IMR-90 (cell line): ENCODE results near the gene FANCD2OS. TPM values are rescaled to one million over a fixed set of nuclear protein-coding genes. Genes with fewer than 3 reads are reported as not detected.

Experiments
- ATAC-seq: fragments of 200-7000 bp; cut with Tn5 transposase; 2 replicates; pipeline ENCODE4 v1.9.1; 2020; ENCODE audit warnings: low read depth, mild to moderate bottlenecking, moderate library complexity
- BruUV-seq: library from RNA; stranded (reverse); fragments of 400-500 nt; replicated peaks from 2 replicates; lab custom pipeline; 2021; lab: Mats Ljungman, UMichigan
- CTCF ChIA-PET: fragments of 300-600 bp; formaldehyde crosslinking; extraction: SDS; loops from one replicate; lab custom pipeline; 2021; ENCODE audit warnings: antibody characterized with exemption; lab: Yijun Ruan, JAX
- POLR2A ChIA-PET: fragments of 300-600 bp; sonication (Branson Sonifier 250); formaldehyde crosslinking; loops from one replicate; lab custom pipeline; 2022; ENCODE audit warnings: antibody characterized with exemption; ENCODE audit not compliant: unreplicated experiment; lab: Charles Lee
- DNase-seq: peaks from one replicate; pipeline ENCODE4 v3.0.0; 2013
- H2AFZ ChIP-seq: replicated peaks from 2 replicates; pipeline ENCODE3; 2013; ENCODE audit warnings: low read length, mild to moderate bottlenecking; ENCODE audit not compliant: poor library complexity
- H2AK5ac ChIP-seq: 2 replicates; pipeline ENCODE4 v1.6.1; 2013; ENCODE audit warnings: low read depth, low read length, inconsistent platforms
- H2AK9ac ChIP-seq: replicated peaks from 2 replicates; pipeline ENCODE3; 2013; ENCODE audit warnings: mild to moderate bottlenecking, low read depth, low read length, moderate library complexity; ENCODE audit not compliant: poor library complexity
- H2BK120ac ChIP-seq: 2 replicates; pipeline ENCODE4 v1.6.1; 2013; ENCODE audit warnings: low read depth, low read length, inconsistent platforms
- H2BK15ac ChIP-seq: 3 replicates; pipeline ENCODE4 v1.6.1; 2013; ENCODE audit warnings: low read depth, low read length, inconsistent platforms
- H2BK20ac ChIP-seq: 2 replicates; pipeline ENCODE4 v1.6.1; 2013; ENCODE audit warnings: low read depth, mild to moderate bottlenecking, inconsistent platforms, low read length, moderate library complexity
- H2BK5ac ChIP-seq: 2 replicates; pipeline ENCODE4 v1.6.1; 2013; ENCODE audit warnings: mild to moderate bottlenecking, low read depth, low read length, inconsistent platforms; ENCODE audit not compliant: poor library complexity, severe bottlenecking
- H3K14ac ChIP-seq: replicated peaks from 2 replicates; pipeline ENCODE4 v1.6.1; 2013; ENCODE audit warnings: low read depth, low read length, inconsistent platforms
- H3K18ac ChIP-seq: 2 replicates; pipeline ENCODE4 v1.6.1; 2013; ENCODE audit warnings: low read depth, low read length, control low read depth
- H3K23ac ChIP-seq: 2 replicates; pipeline ENCODE4 v1.6.1; 2013; ENCODE audit warnings: low read depth, low read length, inconsistent platforms
- H3K27ac ChIP-seq: 2 replicates; pipeline ENCODE4 v1.5.1; 2013; ENCODE audit warnings: mild to moderate bottlenecking, control low read depth, low read length; ENCODE audit not compliant: insufficient read depth
- H3K27me3 ChIP-seq: 2 replicates; pipeline ENCODE4 v1.6.1; 2013; ENCODE audit warnings: low read length; ENCODE audit not compliant: control insufficient read depth, insufficient read depth
- H3K36me3 ChIP-seq: 2 replicates; pipeline ENCODE4 v1.6.1; 2013; ENCODE audit warnings: low read length, mixed read lengths; ENCODE audit not compliant: control insufficient read depth, insufficient read depth
- H3K4ac ChIP-seq: 2 replicates; pipeline ENCODE4 v1.6.1; 2013; ENCODE audit warnings: low read depth, low read length, inconsistent platforms
- H3K4me1 ChIP-seq: 2 replicates; pipeline ENCODE4 v1.6.1; 2013; ENCODE audit warnings: low read length, mixed read lengths; ENCODE audit not compliant: control insufficient read depth, insufficient read depth
- H3K4me2 ChIP-seq: 2 replicates; pipeline ENCODE4 v1.6.1; 2013; ENCODE audit warnings: low read depth, mild to moderate bottlenecking, control low read depth, low read length, moderate library complexity
- H3K4me3 ChIP-seq: 2 replicates; pipeline ENCODE4 v1.5.1; 2013; ENCODE audit warnings: low read depth, mild to moderate bottlenecking, control low read depth, low read length, moderate library complexity; ENCODE audit not compliant: insufficient read depth
- H3K56ac ChIP-seq: 2 replicates; pipeline ENCODE4 v1.6.1; 2013; ENCODE audit warnings: low read length, inconsistent platforms; ENCODE audit not compliant: insufficient read depth; ENCODE audit errors: extremely low read depth
- H3K79me1 ChIP-seq, 2 experiments: 2 replicates each; pipeline ENCODE4 v1.6.1; 2013; ENCODE audit warnings: low read length in 2 of 2, inconsistent platforms in 1 of 2, low read depth in 1 of 2
- H3K9ac ChIP-seq: 2 replicates; pipeline ENCODE4 v1.6.1; 2013; ENCODE audit warnings: low read depth, low read length, control low read depth
- H3K9me1 ChIP-seq: 2 replicates; pipeline ENCODE4 v1.6.1; 2013; ENCODE audit warnings: low read length, inconsistent platforms; ENCODE audit not compliant: insufficient read depth
- H3K9me3 ChIP-seq: 2 replicates; pipeline ENCODE4 v1.6.1; 2013; ENCODE audit warnings: low read length; ENCODE audit not compliant: control insufficient read depth, insufficient read depth
- H4K20me1 ChIP-seq: 2 replicates; pipeline ENCODE4 v1.6.1; 2013; ENCODE audit warnings: low read length, inconsistent platforms; ENCODE audit not compliant: insufficient read depth
- H4K5ac ChIP-seq: 2 replicates; pipeline ENCODE4 v1.6.1; 2013; ENCODE audit warnings: mild to moderate bottlenecking, low read depth, low read length, control low read depth
- H4K8ac ChIP-seq, 2 experiments: 2 replicates each; pipeline ENCODE4 v1.6.1; 2013; ENCODE audit warnings: low read depth in 2 of 2, low read length in 2 of 2, control low read depth in 1 of 2, inconsistent platforms in 1 of 2
- H4K91ac ChIP-seq: 2 replicates; pipeline ENCODE4 v1.6.1; 2013; ENCODE audit warnings: low read depth, low read length, inconsistent platforms; ENCODE audit not compliant: insufficient read depth
- BHLHE40 ChIP-seq: fragments of 150-350 bp; IDR thresholded peaks from 2 replicates; pipeline ENCODE4 v1.6.1; 2016; ENCODE audit warnings: mild to moderate bottlenecking, low read depth, low read length
- CHD1 ChIP-seq: IDR thresholded peaks from 2 replicates; pipeline ENCODE4 v1.6.1; 2012; ENCODE audit warnings: low read depth, low read length, improper control_type of control experiment
- FOS ChIP-seq: fragments of 150-350 bp; IDR thresholded peaks from 2 replicates; pipeline ENCODE4 v1.6.1; 2016; ENCODE audit warnings: low read depth, low read length
- MAFK ChIP-seq: IDR thresholded peaks from 2 replicates; pipeline ENCODE4 v1.6.1; 2012; ENCODE audit warnings: low read depth, low read length, improper control_type of control experiment
- MAZ ChIP-seq: IDR thresholded peaks from 2 replicates; pipeline ENCODE4 v1.6.1; 2012; ENCODE audit warnings: low read depth, mild to moderate bottlenecking, low read length, improper control_type of control experiment, moderate library complexity, borderline replicate concordance
- MXI1 ChIP-seq: IDR thresholded peaks from 2 replicates; pipeline ENCODE4 v1.6.1; 2012; ENCODE audit warnings: low read depth, mild to moderate bottlenecking, low read length, moderate library complexity, borderline replicate concordance
- POLR2A ChIP-seq: IDR thresholded peaks from 2 replicates; pipeline ENCODE4 v1.6.1; 2012; ENCODE audit warnings: mild to moderate bottlenecking, low read depth, low read length
- RCOR1 ChIP-seq: IDR thresholded peaks from 2 replicates; pipeline ENCODE4 v1.6.1; 2012; ENCODE audit warnings: mild to moderate bottlenecking, low read length, improper control_type of control experiment; ENCODE audit not compliant: insufficient replicate concordance
- SMC3 ChIP-seq: fragments of 150-350 bp; IDR thresholded peaks from 2 replicates; pipeline ENCODE4 v1.6.1; 2016; ENCODE audit warnings: low read depth, mild to moderate bottlenecking, antibody characterized with exemption, low read length, moderate library complexity
- WGBS, 2 experiments: methylation state at CpG; one replicate each; pipeline versions ENCODE4 v1.1.5 to v1.1.7; 2013; ENCODE audit warnings: missing lambda C conversion rate in 2 of 2; ENCODE audit not compliant: insufficient read length in 1 of 2; ENCODE audit errors: extremely low coverage in 2 of 2; 5-methylcytosine and 5-hydroxymethylcytosine counted together
- dilution Hi-C: fragments of 300-500 bp; cut with HindIII; formaldehyde crosslinking; loops from one replicate; pipeline ENCODE4 v1.14.3; 2018; ENCODE audit warnings: low sequenced_read_pairs; ENCODE audit not compliant: unreplicated experiment
- in situ Hi-C: fragments of 300-500 bp; cut with MboI; formaldehyde crosslinking; loops from 3 replicates; pipeline ENCODE4 v1.14.3; 2019; ENCODE audit warnings: low sequenced_read_pairs, inconsistent platforms, mixed read lengths
- intact Hi-C: fragments of 100-400 bp; cut with micrococcal nuclease; formaldehyde crosslinking; loops from 2 replicates; pipeline ENCODE4 v1.10.0; 2022
- polyA plus RNA-seq, 3 experiments: library from polyadenylated mRNA; depleted of rRNA; stranded (reverse); fragments of >200 nt; gene quantifications; 2 replicates each; pipeline ENCODE4 v1.2.3, GENCODE V29; 2012; ENCODE audit warnings: low replicate concordance in 1 of 3
- total RNA-seq: library from RNA; depleted of rRNA; stranded (reverse); fragments of >200 nt; gene quantifications from 2 replicates; pipeline ENCODE4 v1.2.3, GENCODE V29; 2012
- TF ChIP-seq, protein P1 (sequence below): conservative IDR thresholded peaks from 2 replicates; pipeline ENCODE4 v1.5.1; 2012; ENCODE audit warnings: mild to moderate bottlenecking, low read depth, low read length, improper control_type of control experiment
- TF ChIP-seq, protein P2 (sequence below): fragments of 150-350 bp; IDR thresholded peaks from 2 replicates; pipeline ENCODE4 v1.6.1; 2017; ENCODE audit warnings: mild to moderate bottlenecking, antibody characterized with exemption, low read length, low read depth
- TF ChIP-seq, protein P3 (sequence below): fragments of 150-350 bp; IDR thresholded peaks from 2 replicates; pipeline ENCODE4 v1.6.1; 2016; ENCODE audit warnings: low read depth, mild to moderate bottlenecking, low read length, moderate library complexity, borderline replicate concordance

FANCD2OS gene
- total and polyA plus RNA-seq, 2 of the 4 experiments (the other 2 are of a cell fraction): not detected

DNA sequence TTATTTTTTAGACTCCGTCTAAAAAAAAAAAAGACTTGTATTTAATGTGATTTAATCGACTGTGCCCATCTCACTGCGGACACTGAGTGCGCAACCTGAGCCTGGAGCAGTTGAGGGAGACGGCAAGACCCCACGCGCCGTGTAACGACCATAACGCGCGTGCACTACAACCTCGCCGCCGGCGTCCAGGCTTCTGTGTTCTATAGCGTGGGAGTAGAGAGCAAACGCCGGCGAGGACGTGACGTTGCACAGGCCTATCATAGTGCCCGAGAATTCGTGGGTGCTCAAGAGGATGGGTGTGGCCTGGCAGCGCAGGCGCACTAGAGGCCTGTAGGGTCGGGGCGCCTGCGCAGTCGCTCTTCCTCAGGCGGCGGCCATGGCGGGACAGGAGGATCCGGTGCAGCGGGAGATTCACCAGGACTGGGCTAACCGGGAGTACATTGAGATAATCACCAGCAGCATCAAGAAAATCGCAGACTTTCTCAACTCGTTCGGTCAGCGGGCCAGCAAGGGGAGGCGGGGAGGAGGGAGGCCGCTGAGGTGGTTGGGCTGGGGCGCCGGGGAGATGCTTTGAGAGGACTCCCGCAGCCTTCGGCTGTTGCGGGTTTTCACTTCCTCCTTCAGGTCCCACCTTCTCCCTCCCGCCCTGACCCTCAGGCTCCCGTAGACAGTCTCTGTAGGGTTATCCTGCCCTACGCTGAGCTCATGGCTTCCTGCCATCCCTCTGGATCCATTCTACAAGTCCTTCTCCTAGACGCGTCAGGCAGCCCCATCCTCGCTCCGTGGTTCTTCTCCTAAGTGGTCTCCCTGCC, 7.5 kb upstream of the FANCD2OS start, which contains the start of gene BRK1 (continued):
- no peak for TF ChIP-seq RCOR1
- TF ChIP-seq POLR2A: peak; percentile 87

DNA sequence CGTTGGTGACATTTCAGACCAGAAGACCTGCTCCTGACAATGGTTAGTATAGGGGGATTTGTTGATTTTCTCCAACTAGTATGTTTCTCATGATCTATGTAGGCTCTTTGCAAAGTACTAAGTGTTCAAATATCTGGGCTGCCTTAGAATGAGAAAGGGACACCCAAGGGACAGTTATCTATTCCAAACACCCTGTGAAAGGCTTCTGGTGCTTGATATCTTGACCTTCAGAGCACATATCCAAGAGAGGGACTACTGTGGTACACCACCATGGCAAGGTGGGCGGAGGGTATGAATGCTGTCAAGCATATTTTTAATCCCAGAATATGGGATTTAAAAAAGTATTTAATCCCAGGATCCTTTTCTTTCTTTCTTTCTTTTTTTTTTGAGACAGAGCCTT, 1.1 kb downstream of the FANCD2OS start:
- H3K36me3 ChIP-seq: no peaks in the 10 kb centered on the region
- no peak overlapping the region for H2BK5ac ChIP-seq
- H3K4me3 ChIP-seq: no peak overlapping the region
- H4K91ac ChIP-seq: no peak overlapping the region
- H2BK20ac ChIP-seq: no peak overlapping the region
- CTCF ChIA-PET: no interaction called here
- no peak overlapping the region for H4K5ac ChIP-seq
- H4K20me1 ChIP-seq: no peaks in the 10 kb centered on the region
- H2BK15ac ChIP-seq: no peak overlapping the region
- H3K9ac ChIP-seq: no peak overlapping the region
- no peaks in the 10 kb centered on the region for H3K27me3 ChIP-seq
- no peak overlapping the region for H3K23ac ChIP-seq
- intact Hi-C loops (no loop called here), dilution Hi-C loops (no loop called here), in situ Hi-C loops (no loop called here)
- no peak overlapping the region for H4K8ac ChIP-seq
- no CpG with 5 or more reads among the region's 2 CpGs for WGBS, 2 experiments
- TF ChIP-seq SMC3: no peak
- TF ChIP-seq BHLHE40: no peak
- TF ChIP-seq, protein P1, sequence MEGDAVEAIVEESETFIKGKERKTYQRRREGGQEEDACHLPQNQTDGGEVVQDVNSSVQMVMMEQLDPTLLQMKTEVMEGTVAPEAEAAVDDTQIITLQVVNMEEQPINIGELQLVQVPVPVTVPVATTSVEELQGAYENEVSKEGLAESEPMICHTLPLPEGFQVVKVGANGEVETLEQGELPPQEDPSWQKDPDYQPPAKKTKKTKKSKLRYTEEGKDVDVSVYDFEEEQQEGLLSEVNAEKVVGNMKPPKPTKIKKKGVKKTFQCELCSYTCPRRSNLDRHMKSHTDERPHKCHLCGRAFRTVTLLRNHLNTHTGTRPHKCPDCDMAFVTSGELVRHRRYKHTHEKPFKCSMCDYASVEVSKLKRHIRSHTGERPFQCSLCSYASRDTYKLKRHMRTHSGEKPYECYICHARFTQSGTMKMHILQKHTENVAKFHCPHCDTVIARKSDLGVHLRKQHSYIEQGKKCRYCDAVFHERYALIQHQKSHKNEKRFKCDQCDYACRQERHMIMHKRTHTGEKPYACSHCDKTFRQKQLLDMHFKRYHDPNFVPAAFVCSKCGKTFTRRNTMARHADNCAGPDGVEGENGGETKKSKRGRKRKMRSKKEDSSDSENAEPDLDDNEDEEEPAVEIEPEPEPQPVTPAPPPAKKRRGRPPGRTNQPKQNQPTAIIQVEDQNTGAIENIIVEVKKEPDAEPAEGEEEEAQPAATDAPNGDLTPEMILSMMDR: no peak
- TF ChIP-seq RCOR1: no peak
- TF ChIP-seq CHD1: no peak
- no peak for TF ChIP-seq MAZ
- no peak for TF ChIP-seq MXI1
- TF ChIP-seq POLR2A: no peak
- TF ChIP-seq, protein P2, sequence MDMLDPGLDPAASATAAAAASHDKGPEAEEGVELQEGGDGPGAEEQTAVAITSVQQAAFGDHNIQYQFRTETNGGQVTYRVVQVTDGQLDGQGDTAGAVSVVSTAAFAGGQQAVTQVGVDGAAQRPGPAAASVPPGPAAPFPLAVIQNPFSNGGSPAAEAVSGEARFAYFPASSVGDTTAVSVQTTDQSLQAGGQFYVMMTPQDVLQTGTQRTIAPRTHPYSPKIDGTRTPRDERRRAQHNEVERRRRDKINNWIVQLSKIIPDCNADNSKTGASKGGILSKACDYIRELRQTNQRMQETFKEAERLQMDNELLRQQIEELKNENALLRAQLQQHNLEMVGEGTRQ: no peak
- TF ChIP-seq MAFK: no peak
- no peak for TF ChIP-seq FOS
- TF ChIP-seq, protein P3, sequence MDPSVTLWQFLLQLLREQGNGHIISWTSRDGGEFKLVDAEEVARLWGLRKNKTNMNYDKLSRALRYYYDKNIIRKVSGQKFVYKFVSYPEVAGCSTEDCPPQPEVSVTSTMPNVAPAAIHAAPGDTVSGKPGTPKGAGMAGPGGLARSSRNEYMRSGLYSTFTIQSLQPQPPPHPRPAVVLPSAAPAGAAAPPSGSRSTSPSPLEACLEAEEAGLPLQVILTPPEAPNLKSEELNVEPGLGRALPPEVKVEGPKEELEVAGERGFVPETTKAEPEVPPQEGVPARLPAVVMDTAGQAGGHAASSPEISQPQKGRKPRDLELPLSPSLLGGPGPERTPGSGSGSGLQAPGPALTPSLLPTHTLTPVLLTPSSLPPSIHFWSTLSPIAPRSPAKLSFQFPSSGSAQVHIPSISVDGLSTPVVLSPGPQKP: no peak
- H2AFZ ChIP-seq: no peak overlapping the region
- ATAC-seq (no peak), DNase-seq (no peak)
- POLR2A ChIA-PET: no interaction called here
- H2AK9ac ChIP-seq: no peak overlapping the region
- no peaks in the 10 kb centered on the region for H3K79me1 ChIP-seq
- no peak overlapping the region for H3K27ac ChIP-seq
- H2BK120ac ChIP-seq: no peak overlapping the region
- no peaks in the 10 kb centered on the region for H3K4me1 ChIP-seq
- no peak overlapping the region for H3K4me2 ChIP-seq
- no TSS peak for BruUV-seq
- H3K14ac ChIP-seq: no peak overlapping the region
- H3K56ac ChIP-seq: no peak overlapping the region
- no peak overlapping the region for H2AK5ac ChIP-seq
- no peak overlapping the region for H3K4ac ChIP-seq
- no peaks in the 10 kb centered on the region for H3K9me3 ChIP-seq
- no peak overlapping the region for H3K18ac ChIP-seq
- H3K9me1 ChIP-seq: peaks cover 4% of the 10 kb centered on the region
